Liver (tissue), 3 donors: ENCODE data around the gene KCNMA1.

Experiments used
- ATF3 ChIP-seq: IDR thresholded peaks from 2 replicates; pipeline ENCODE4 v1.6.1; 2016; ENCODE audit warnings: antibody characterized with exemption
- CTCF ChIP-seq: fragments of 150-350 bp; IDR thresholded peaks from 2 replicates; pipeline ENCODE4 v1.5.1; 2017; ENCODE audit warnings: improper control_type of control experiment, low read depth, low read length; ENCODE audit not compliant: missing input control
- GABPA ChIP-seq, 2 donors: IDR thresholded peaks in 1 of 2; conservative IDR thresholded peaks in 1 of 2; 2 replicates each; pipeline ENCODE4 v1.6.1; 2016; ENCODE audit warnings: antibody characterized with exemption in 2 of 2, mild to moderate bottlenecking in 1 of 2, moderate library complexity in 1 of 2
- JUND ChIP-seq, 2 donors: IDR thresholded peaks; 2 replicates each; pipeline ENCODE4 v1.6.1; 2016; ENCODE audit warnings: antibody characterized with exemption in 2 of 2
- MAX ChIP-seq: IDR thresholded peaks from 2 replicates; pipeline ENCODE4 v1.6.1; 2016; ENCODE audit warnings: antibody characterized with exemption
- RAD21 ChIP-seq, 2 donors: IDR thresholded peaks; 2 replicates each; pipeline ENCODE4 v1.6.1; 2016; ENCODE audit warnings: antibody characterized with exemption in 2 of 2, mild to moderate bottlenecking in 2 of 2
- REST ChIP-seq: IDR thresholded peaks from 2 replicates; pipeline ENCODE4 v1.6.1; 2016; ENCODE audit warnings: antibody characterized with exemption, mild to moderate bottlenecking
- RXRA ChIP-seq, 2 donors: IDR thresholded peaks; 2 replicates each; pipeline ENCODE4 v1.6.1; 2017 to 2018; ENCODE audit warnings: antibody characterized with exemption in 2 of 2, mild to moderate bottlenecking in 1 of 2
- SP1 ChIP-seq: IDR thresholded peaks from 2 replicates; pipeline ENCODE4 v1.6.1; 2018; ENCODE audit warnings: antibody characterized with exemption, mild to moderate bottlenecking
- TAF1 ChIP-seq: conservative IDR thresholded peaks from 2 replicates; pipeline ENCODE4 v1.6.1; 2016; ENCODE audit warnings: antibody characterized with exemption, mild to moderate bottlenecking
- YY1 ChIP-seq: IDR thresholded peaks from 2 replicates; pipeline ENCODE4 v1.6.1; 2016; ENCODE audit warnings: antibody characterized with exemption, mild to moderate bottlenecking
- ZBTB33 ChIP-seq: IDR thresholded peaks from 2 replicates; pipeline ENCODE4 v1.6.1; 2016; ENCODE audit warnings: antibody characterized with exemption
- donor health status: healthy.
- donor health status: healthy.

GRCh38 chr10:77189520-77189919, 448.1 kb downstream of the KCNMA1 start:
- TF ChIP-seq CTCF (no peak), GABPA (IDR thresholded peaks at IDR 0.05 in 1 of 2, conservative IDR thresholded peaks at IDR 0.05 in 1 of 2) (no peak), ATF3 (no peak), REST (no peak), MAX (no peak), YY1 (no peak), RAD21 (IDR thresholded peaks at IDR 0.05) (no peak), TAF1 (no peak), SP1 (no peak), JUND (IDR thresholded peaks at IDR 0.05) (no peak), ZBTB33 (no peak), RXRA (IDR thresholded peaks at IDR 0.05) (no peak)
